A673 (cell line): Measurements from ENCODE around the gene CEP192. TPM values are rescaled to one million over a fixed set of nuclear protein-coding genes. Genes with fewer than 3 reads are reported as not detected.

Experiments
- BruUV-seq: library from RNA; stranded (reverse); fragments of 400-500 nt; replicated peaks from 2 replicates; lab custom pipeline; 2021; lab: Mats Ljungman, UMichigan
- CTCF ChIA-PET: fragments of 300-600 bp; sonication (Branson Sonifier 250); formaldehyde crosslinking; loops from one replicate; lab custom pipeline; 2022; ENCODE audit warnings: antibody characterized with exemption; lab: Charles Lee
- POLR2A ChIA-PET: fragments of 300-600 bp; sonication (Branson Sonifier 250); formaldehyde crosslinking; loops from one replicate; lab custom pipeline; 2022; ENCODE audit warnings: antibody characterized with exemption; ENCODE audit not compliant: low non-redundant PET; lab: Charles Lee
- DNase-seq: peaks from one replicate; pipeline ENCODE4 v3.0.0-alpha.2; 2015; ENCODE audit warnings: low spot score
- H3K27ac ChIP-seq: fragments of 200-600 bp; sonication (generic); 2 replicates; pipeline ENCODE4 v1.5.1; 2016; ENCODE audit warnings: mixed run types, low read depth, mild to moderate bottlenecking, mixed read lengths, antibody characterized with exemption, low read length; ENCODE audit not compliant: poor library complexity, severe bottlenecking
- H3K27me3 ChIP-seq: fragments of 200-600 bp; sonication (generic); replicated peaks from 2 replicates; pipeline ENCODE4 v1.6.1; 2017; ENCODE audit warnings: mixed run types, low read depth, mild to moderate bottlenecking, mixed read lengths, antibody characterized with exemption, low read length; ENCODE audit not compliant: insufficient read depth, poor library complexity
- H3K36me3 ChIP-seq: fragments of 200-600 bp; sonication (generic); 2 replicates; pipeline ENCODE4 v1.6.1; 2016; ENCODE audit warnings: mixed run types, mild to moderate bottlenecking, mixed read lengths, antibody characterized with exemption, low read length; ENCODE audit not compliant: insufficient read depth, poor library complexity, severe bottlenecking
- H3K4me1 ChIP-seq: fragments of 200-600 bp; sonication (generic); 2 replicates; pipeline ENCODE4 v1.6.1; 2017; ENCODE audit warnings: mixed run types, mild to moderate bottlenecking, mixed read lengths, antibody characterized with exemption, low read length; ENCODE audit not compliant: insufficient read depth, poor library complexity, severe bottlenecking
- H3K4me3 ChIP-seq: fragments of 200-600 bp; sonication (generic); 2 replicates; pipeline ENCODE4 v1.5.1; 2016; ENCODE audit warnings: low read depth, mixed run types, mild to moderate bottlenecking, mixed read lengths, low read length; ENCODE audit not compliant: poor library complexity, severe bottlenecking
- H3K9me3 ChIP-seq: fragments of 200-600 bp; sonication (generic); 2 replicates; pipeline ENCODE4 v1.6.1; 2016; ENCODE audit warnings: mixed run types, low read depth, mild to moderate bottlenecking, mixed read lengths, antibody characterized with exemption, low read length; ENCODE audit not compliant: poor library complexity, severe bottlenecking
- CTCF ChIP-seq: fragments of 300-800, 200-600 bp; sonication (generic); conservative IDR thresholded peaks from 2 replicates; pipeline ENCODE4 v1.5.1; 2017; ENCODE audit warnings: low read depth, mild to moderate bottlenecking, antibody characterized with exemption, low read length, moderate library complexity, mixed read lengths
- EZH2 ChIP-seq: fragments of 200-600 bp; sonication (generic); IDR thresholded peaks from 2 replicates; pipeline ENCODE4 v1.6.1; 2017; ENCODE audit warnings: borderline replicate concordance, low read depth, mild to moderate bottlenecking, mixed read lengths, antibody characterized with exemption, low read length; ENCODE audit not compliant: poor library complexity, severe bottlenecking
- intact Hi-C: fragments of 100-400 bp; cut with micrococcal nuclease; formaldehyde crosslinking; loops from one replicate; pipeline ENCODE4 v1.10.0; 2022; ENCODE audit not compliant: unreplicated experiment
- total RNA-seq: library from RNA; stranded (reverse); gene quantifications from 2 replicates; pipeline ENCODE4 v1.2.3, GENCODE V29; 2021

The CEP192 gene
- total RNA-seq, 1 experiment from 2014 or later: 46.4 TPM

- H3K4me1 ChIP-seq: no peaks in the 10 kb centered on the region
- no peak overlapping the region for H3K4me3 ChIP-seq
- H3K27ac ChIP-seq: no peak overlapping the region
- no peaks in the 10 kb centered on the region for H3K27me3 ChIP-seq
- no peaks in the 10 kb centered on the region for H3K9me3 ChIP-seq
- H3K36me3 ChIP-seq: peaks cover 57% of the 10 kb centered on the region
- CTCF ChIA-PET: no interaction called here
- intact Hi-C loops: no loop called here
- TF ChIP-seq EZH2 (no peak), CTCF (no peak)
- no TSS peak for BruUV-seq
- no peak for DNase-seq
- POLR2A ChIA-PET: no interaction called here
These were observed 57.0 kb downstream of the CEP192 start for GRCh38 chr18:13048061-13048595.

GRCh38 chr18:13051159-13051558, 60.0 kb downstream of the CEP192 start:
- TF ChIP-seq EZH2 (no peak), CTCF (no peak)
- Histone ChIP-seq H3K4me3 (no peak overlapping the region), H3K4me1 (no peaks in the 10 kb centered on the region), H3K27me3 (no peaks in the 10 kb centered on the region), H3K9me3 (no peaks in the 10 kb centered on the region), H3K36me3 (peaks cover 69% of the 10 kb centered on the region), H3K27ac (no peak overlapping the region)
- BruUV-seq: no TSS peak
- ChIA-PET CTCF (no interaction called here), POLR2A (no interaction called here)
- intact Hi-C loops: no loop called here
- DNase-seq: no peak

- no peaks in the 10 kb centered on the region for H3K27me3 ChIP-seq
- ChIA-PET POLR2A (no interaction called here), CTCF (no interaction called here)
- no peak for DNase-seq
- BruUV-seq: no TSS peak
- peak overlapping the region; percentile 28 for H3K27ac ChIP-seq
- H3K4me3 ChIP-seq: no peak overlapping the region
- H3K4me1 ChIP-seq: no peaks in the 10 kb centered on the region
- peaks cover 77% of the 10 kb centered on the region for H3K36me3 ChIP-seq
- intact Hi-C loops: no loop called here
- no peak for TF ChIP-seq EZH2
- TF ChIP-seq CTCF: no peak
- H3K9me3 ChIP-seq: no peaks in the 10 kb centered on the region
These were observed 60.8 kb downstream of the CEP192 start for GRCh38 chr18:13051950-13052349.
